Smooth muscle cell (in vitro differentiated cells): Measurements from ENCODE around the gene LTO1. TPM values are rescaled to one million over a fixed set of nuclear protein-coding genes. Genes with fewer than 3 reads are reported as not detected.
"Not testable (repeated sequence)": the region's sequence is repeated elsewhere in the genome, so short reads cannot be mapped to it uniquely, and the experiment has no call there.

Experiments used
- DNase-seq: peaks from one replicate; lab custom pipeline; 2025; ENCODE audit not compliant: unreplicated experiment; lab: John Stamatoyannopoulos, UW
- H2AFZ ChIP-seq: fragments of 200-600 bp; sonication (generic); 2 replicates; pipeline ENCODE4 v1.6.0; 2016; ENCODE audit warnings: antibody characterized with exemption, low read depth, mild to moderate bottlenecking
- H3F3A ChIP-seq: fragments of 200-600 bp; sonication (generic); 2 replicates; pipeline ENCODE4 v1.6.0; 2017; ENCODE audit warnings: antibody characterized with exemption, low read depth
- H3K27ac ChIP-seq: fragments of 200-600 bp; sonication (generic); 2 replicates; pipeline ENCODE4 v1.5.1; 2016; ENCODE audit warnings: low read depth, mild to moderate bottlenecking
- H3K27me3 ChIP-seq: fragments of 200-600 bp; sonication (generic); 2 replicates; pipeline ENCODE4 v1.6.1; 2016; ENCODE audit warnings: low read depth, mild to moderate bottlenecking
- H3K36me3 ChIP-seq: fragments of 200-600 bp; sonication (generic); 2 replicates; pipeline ENCODE4 v1.5.1; 2016; ENCODE audit warnings: low read depth
- H3K4me1 ChIP-seq: fragments of 200-600 bp; sonication (generic); 2 replicates; pipeline ENCODE4 v1.5.1; 2016; ENCODE audit warnings: low read depth
- H3K4me2 ChIP-seq: fragments of 200-600 bp; sonication (generic); 2 replicates; pipeline ENCODE4 v1.6.0; 2016; ENCODE audit warnings: mild to moderate bottlenecking
- H3K4me3 ChIP-seq: fragments of 200-600 bp; sonication (generic); 2 replicates; pipeline ENCODE4 v1.5.1; 2016; ENCODE audit warnings: mild to moderate bottlenecking
- H3K79me2 ChIP-seq: fragments of 200-600 bp; sonication (generic); 2 replicates; pipeline ENCODE4 v1.6.0; 2016; ENCODE audit warnings: low read depth, mild to moderate bottlenecking
- H3K9ac ChIP-seq: fragments of 200-600 bp; sonication (generic); 2 replicates; pipeline ENCODE4 v1.6.0; 2016; ENCODE audit warnings: low read depth
- H3K9me3 ChIP-seq: fragments of 200-600 bp; sonication (generic); replicated peaks from 2 replicates; pipeline ENCODE4 v1.5.1; 2016; ENCODE audit warnings: low read depth
- H4K20me1 ChIP-seq: fragments of 200-600 bp; sonication (generic); 2 replicates; pipeline ENCODE4 v1.6.0; 2016; ENCODE audit warnings: low read depth
- CTCF ChIP-seq: fragments of 200-600 bp; sonication (generic); IDR thresholded peaks from 2 replicates; pipeline ENCODE4 v1.5.1; 2017; ENCODE audit warnings: borderline replicate concordance, mild to moderate bottlenecking, antibody characterized with exemption; ENCODE audit not compliant: insufficient read depth, poor library complexity, severe bottlenecking
- WGBS: methylation state at CpG from one replicate; pipeline ENCODE4 v1.1.7; 2016; ENCODE audit warnings: low lambda C conversion rate; 5-methylcytosine and 5-hydroxymethylcytosine counted together
- polyA plus RNA-seq: library from polyadenylated mRNA; unstranded; fragments of >200 nt; fragmentation: Nextera tagmentation; extraction: Ambion mirVana; gene quantifications from 2 replicates; pipeline ENCODE4 v1.2.1, GENCODE V29; 2016
- total RNA-seq: library from RNA; depleted of rRNA; stranded (reverse); fragments of >200 nt; gene quantifications from 2 replicates; pipeline ENCODE4 v1.2.3, GENCODE V29; 2014

Gene LTO1
- total and polyA plus RNA-seq, 2 experiments from 2014 or later: 8.0 to 17.3 TPM

- H3K9ac ChIP-seq: no peak overlapping the region
- H3K27me3 ChIP-seq: no peaks in the 10 kb centered on the region
- no peak overlapping the region for H3K4me3 ChIP-seq
- H2AFZ ChIP-seq: no peak overlapping the region
- WGBS: 97% methylated on average over 5 of the region's 5 CpGs
- H3K36me3 ChIP-seq: no peaks in the 10 kb centered on the region
- no peaks in the 10 kb centered on the region for H3K4me1 ChIP-seq
- no peaks in the 10 kb centered on the region for H3F3A ChIP-seq
- H3K4me2 ChIP-seq: no peak overlapping the region
- H3K79me2 ChIP-seq: no peaks in the 10 kb centered on the region
- no peaks in the 10 kb centered on the region for H3K9me3 ChIP-seq
- DNase-seq: no peak
- no peaks in the 10 kb centered on the region for H4K20me1 ChIP-seq
- TF ChIP-seq CTCF: no peak
- H3K27ac ChIP-seq: no peak overlapping the region
Observed at GRCh38 chr11:69689484-69690319, 14.5 kb upstream of the LTO1 start.

DNA sequence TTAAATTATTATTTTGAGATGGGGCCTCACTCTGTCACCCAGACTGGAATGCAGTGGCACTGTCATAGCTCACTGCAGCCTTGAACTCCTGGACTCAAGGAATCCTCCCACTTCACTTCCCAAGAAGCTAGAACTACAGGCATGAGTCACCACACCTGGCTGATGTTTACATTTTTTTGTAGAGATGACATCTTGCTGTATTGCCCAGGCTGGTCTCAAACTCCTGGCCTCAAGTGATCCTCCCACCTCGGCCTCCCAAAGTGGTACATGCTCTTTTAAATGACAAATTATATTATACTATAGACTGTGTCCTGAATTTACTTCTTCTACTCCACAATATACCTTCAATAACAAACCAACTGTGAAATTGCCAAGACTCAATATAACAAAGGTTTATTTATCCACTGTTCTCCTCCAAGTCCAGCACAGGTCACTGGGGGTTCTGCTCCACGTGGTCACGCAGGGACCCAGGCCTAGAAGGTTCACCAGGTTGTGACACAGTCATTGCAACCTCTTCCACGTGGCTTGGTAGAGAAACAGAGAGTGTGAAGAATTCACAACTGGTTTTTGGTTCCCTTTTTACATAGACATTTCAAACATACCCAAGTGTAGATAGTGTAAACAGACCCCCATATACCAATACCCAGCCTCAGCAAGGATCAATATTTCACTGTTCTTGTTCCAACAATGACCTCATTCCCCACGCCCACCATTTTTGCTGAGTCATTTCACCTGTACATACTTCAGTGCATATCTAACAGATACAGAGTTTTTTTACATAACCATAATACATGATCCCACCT, 13.0 kb upstream of the LTO1 start:
- not testable (repeated sequence) for H3K4me3 ChIP-seq, H3K9me3 ChIP-seq, H3K4me2 ChIP-seq, H3K9ac ChIP-seq, H4K20me1 ChIP-seq, H3K27me3 ChIP-seq, H3K27ac ChIP-seq, H3K36me3 ChIP-seq, DNase-seq, H2AFZ ChIP-seq, H3F3A ChIP-seq, H3K4me1 ChIP-seq, H3K79me2 ChIP-seq
- WGBS: 92% methylated on average over 5 of the region's 5 CpGs

DNA sequence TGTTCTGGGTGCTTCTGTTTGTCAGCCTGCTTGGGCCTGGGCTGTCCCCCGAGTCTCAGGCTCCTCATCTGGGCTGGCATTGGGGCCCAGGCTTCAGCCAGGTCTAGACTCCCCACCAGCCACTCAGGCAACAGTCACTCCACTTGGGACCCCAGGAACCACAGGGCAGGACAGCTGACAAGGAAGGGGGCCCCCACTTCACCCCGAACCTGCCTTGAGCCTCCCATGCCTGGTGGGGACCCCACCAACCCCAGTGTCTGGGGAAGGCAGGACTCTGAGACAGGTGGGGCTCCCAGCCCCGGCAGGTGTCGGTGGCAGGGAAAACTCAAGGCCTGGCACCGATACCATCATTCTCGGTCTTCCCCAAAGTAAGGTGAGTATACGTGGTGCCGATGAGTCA, 11.7 kb upstream of the LTO1 start:
- no peaks in the 10 kb centered on the region for H3K36me3 ChIP-seq
- 92% methylated on average over 8 of the region's 8 CpGs for WGBS

More for the DNA sequence above, 11.7 kb upstream of the LTO1 start:
- H3K4me3 ChIP-seq: no peak overlapping the region
- no peaks in the 10 kb centered on the region for H3K4me1 ChIP-seq
- H3K27ac ChIP-seq: no peak overlapping the region
- no peak for DNase-seq
- H3K27me3 ChIP-seq: no peaks in the 10 kb centered on the region
- no peak for TF ChIP-seq CTCF
- H3K9me3 ChIP-seq: no peaks in the 10 kb centered on the region
- H3K9ac ChIP-seq: no peak overlapping the region
- no peak overlapping the region for H2AFZ ChIP-seq
- no peaks in the 10 kb centered on the region for H3F3A ChIP-seq
- H4K20me1 ChIP-seq: no peaks in the 10 kb centered on the region
- no peak overlapping the region for H3K4me2 ChIP-seq
- H3K79me2 ChIP-seq: no peaks in the 10 kb centered on the region
